Prostate gland (tissue), 2 donors: ENCODE results near the gene ABCG8. TPM values are rescaled to one million over a fixed set of nuclear protein-coding genes. Genes with fewer than 3 reads are reported as not detected.

Source experiments
- DNase-seq: peaks from one replicate; pipeline ENCODE4 v3.0.0-alpha.2; 2019; ENCODE audit warnings: low spot score
- H3K27ac ChIP-seq, 2 donors: fragments of 200-600 bp; sonication (generic); 2 replicates each; pipeline ENCODE4 v1.5.1; 2017 to 2019
- H3K27me3 ChIP-seq: fragments of 200-600 bp; sonication (generic); replicated peaks from 2 replicates; pipeline ENCODE4 v1.5.1; 2019; ENCODE audit not compliant: insufficient read depth
- H3K36me3 ChIP-seq, 2 donors: fragments of 200-600 bp; sonication (generic); 1 replicate in 1 of 2; 2 replicates in 1 of 2; pipeline versions ENCODE4 v1.5.1 to v1.8.1; 2017 to 2019
- H3K4me1 ChIP-seq: fragments of 200-600 bp; sonication (generic); replicated peaks from 2 replicates; pipeline ENCODE4 v1.5.1; 2019
- H3K4me3 ChIP-seq, 2 donors: fragments of 200-600 bp; sonication (generic); 2 replicates each; pipeline ENCODE4 v1.5.1; 2017 to 2019
- H3K9me3 ChIP-seq: fragments of 200-600 bp; sonication (generic); 2 replicates; pipeline ENCODE4 v1.5.1; 2017
- CTCF ChIP-seq, 4 experiments: fragments of 200-600 bp in 2 of 4; fragments of 450-650 bp in 2 of 4; sonication (generic) in 2 of 4; IDR thresholded peaks; 1 replicate in 3 of 4; 2 replicates in 1 of 4; pipeline ENCODE4 v1.5.1; 2016 to 2019; ENCODE audit warnings: antibody characterized with exemption in 4 of 4, mild to moderate bottlenecking in 2 of 4, moderate library complexity in 2 of 4
- POLR2A ChIP-seq: fragments of 450-650 bp; IDR thresholded peaks from one replicate; pipeline ENCODE4 v1.6.1; 2016; ENCODE audit warnings: antibody characterized with exemption, mild to moderate bottlenecking
- POLR2AphosphoS5 ChIP-seq: sonication (generic); formaldehyde crosslinking; IDR thresholded peaks from one replicate; pipeline ENCODE4 v1.6.1; 2017; ENCODE audit warnings: antibody characterized with exemption
- WGBS: methylation state at CpG from one replicate; pipeline ENCODE4 v1.1.5; 2018; 5-methylcytosine and 5-hydroxymethylcytosine counted together
- intact Hi-C: fragments of 100-400 bp; cut with DNase I; formaldehyde crosslinking; loops from one replicate; pipeline ENCODE4 v1.14.2; 2022
- total RNA-seq, 2 donors: library from RNA; depleted of rRNA; stranded (reverse); fragments of >200 nt; gene quantifications; one replicate each; pipeline ENCODE4 v1.1.0, GENCODE V29; 2016

The ABCG8 gene
- total RNA-seq, 2 donors from 2014 or later, result 0.57 TPM; not detected in 1

- 87% methylated on average over 14 of the region's 20 CpGs for WGBS
- TF ChIP-seq POLR2AphosphoS5 (no peak), CTCF (IDR thresholded peaks at IDR 0.05) (no peak), POLR2A (no peak)
- H3K27me3 ChIP-seq, result peaks cover 5% of the 10 kb centered on the region
- H3K4me1 ChIP-seq, result no peaks in the 10 kb centered on the region
- intact Hi-C loops, result no loop called here
- H3K4me3 ChIP-seq, result no peak overlapping the region
- no peaks in the 10 kb centered on the region for H3K36me3 ChIP-seq
- no peaks in the 10 kb centered on the region for H3K9me3 ChIP-seq
- no peak for DNase-seq
- no peak overlapping the region for H3K27ac ChIP-seq
These were observed 12.5 kb downstream of the ABCG8 start for GRCh38 chr2:43851011-43851980.

GRCh38 chr2:43852196-43852730 lies 13.5 kb downstream of the ABCG8 start:
- intact Hi-C loops, result no loop called here
- H3K36me3 ChIP-seq, result no peaks in the 10 kb centered on the region
- WGBS, result 95% methylated on average over 19 of the region's 21 CpGs

GRCh38 chr2:43853141-43854081 lies 14.6 kb downstream of the ABCG8 start:
- intact Hi-C loops, result no loop called here
- 87% methylated on average over 10 of the region's 10 CpGs for WGBS
- Histone ChIP-seq H3K27me3 (peaks cover 5% of the 10 kb centered on the region), H3K4me1 (no peaks in the 10 kb centered on the region), H3K27ac (no peak overlapping the region), H3K4me3 (no peak overlapping the region), H3K9me3 (no peaks in the 10 kb centered on the region), H3K36me3 (no peaks in the 10 kb centered on the region)
- TF ChIP-seq POLR2A (no peak), CTCF (IDR thresholded peaks at IDR 0.05) (no peak), POLR2AphosphoS5 (no peak)
- DNase-seq, result no peak

More at GRCh38 chr2:43852196-43852730, 13.5 kb downstream of the ABCG8 start:
- no peaks in the 10 kb centered on the region for H3K4me1 ChIP-seq
- no peaks in the 10 kb centered on the region for H3K9me3 ChIP-seq
- H3K4me3 ChIP-seq, result no peak overlapping the region
- H3K27me3 ChIP-seq, result peaks cover 5% of the 10 kb centered on the region
- TF ChIP-seq POLR2AphosphoS5, result no peak
- TF ChIP-seq POLR2A, result no peak
- TF ChIP-seq CTCF (IDR thresholded peaks at IDR 0.05), result no peak
- H3K27ac ChIP-seq, result no peak overlapping the region
- no peak for DNase-seq

- WGBS, result 89% methylated on average over 3 of the region's 3 CpGs
- H3K27me3 ChIP-seq, result peaks cover 5% of the 10 kb centered on the region
- no peaks in the 10 kb centered on the region for H3K4me1 ChIP-seq
- intact Hi-C loops, result no loop called here
- H3K4me3 ChIP-seq, result no peak overlapping the region
- H3K36me3 ChIP-seq, result no peaks in the 10 kb centered on the region
- no peak for DNase-seq
- TF ChIP-seq POLR2A (no peak), POLR2AphosphoS5 (no peak), CTCF (IDR thresholded peaks at IDR 0.05) (no peak)
- no peaks in the 10 kb centered on the region for H3K9me3 ChIP-seq
- H3K27ac ChIP-seq, result no peak overlapping the region
These were observed 15.9 kb downstream of the ABCG8 start for GRCh38 chr2:43854671-43855070.
